ENCODE measurements around the gene COG1.

GRCh38 chr17:73228748-73229236, 35.9 kb downstream of the COG1 start:
- no peak for TF ChIP-seq EZH2 (IDR thresholded peaks at IDR 0.05; ENCODE audit: borderline replicate concordance, low read length)
- no peak for TF ChIP-seq CTCF (conservative IDR thresholded peaks at IDR 0.05 in 1 of 2, IDR thresholded peaks at IDR 0.05 in 1 of 2; ENCODE audit: extremely low read depth in 1 of 2, insufficient read depth in 1 of 2, low read depth in 1 of 2, low read length in 2 of 2)
